SU-DHL-6 (cell line): ENCODE measurements around the gene MORC2.

Experiments
- CTCF ChIP-seq: fragments of 200-600 bp; sonication (generic); IDR thresholded peaks from one replicate; pipeline ENCODE4 v1.5.1; 2017; ENCODE audit warnings: antibody characterized with exemption, mild to moderate bottlenecking, low read length, moderate library complexity; ENCODE audit not compliant: insufficient read depth, poor library complexity, severe bottlenecking
- EZH2phosphoT487 ChIP-seq: fragments of 200-600 bp; sonication (generic), shearing (Covaris generic); conservative IDR thresholded peaks from 2 replicates; pipeline ENCODE4 v1.6.1; 2018; ENCODE audit warnings: mild to moderate bottlenecking, antibody characterized with exemption, low read length, moderate library complexity, mixed read lengths

GRCh38 chr22:30879415-30879797, 89.2 kb downstream of the MORC2 start:
- no peak for TF ChIP-seq CTCF
- TF ChIP-seq EZH2phosphoT487: no peak
